Vagina (tissue), 2 donors: ENCODE data around the gene MORC2.

ENCODE experiments used
- CTCF ChIP-seq, 3 experiments: fragments of 450-650 bp in 2 of 3; fragments of 200-600 bp in 1 of 3; sonication (generic) in 1 of 3; IDR thresholded peaks; one replicate each; pipeline ENCODE4 v1.5.1; 2017 to 2019; ENCODE audit warnings: antibody characterized with exemption in 3 of 3, mild to moderate bottlenecking in 2 of 3, moderate library complexity in 2 of 3
- POLR2A ChIP-seq, 2 donors: fragments of 450-650 bp; IDR thresholded peaks; one replicate each; pipeline ENCODE4 v1.6.1; 2017; ENCODE audit warnings: antibody characterized with exemption in 2 of 2, mild to moderate bottlenecking in 2 of 2, moderate library complexity in 2 of 2
- POLR2AphosphoS5 ChIP-seq, 2 donors: sonication (generic); formaldehyde crosslinking; IDR thresholded peaks; one replicate each; pipeline ENCODE4 v1.9.0; 2017; ENCODE audit warnings: antibody characterized with exemption in 2 of 2, mild to moderate bottlenecking in 2 of 2, low read depth in 1 of 2; ENCODE audit not compliant: insufficient read depth in 1 of 2

- TF ChIP-seq POLR2AphosphoS5 (IDR thresholded peaks at IDR 0.05; ENCODE audit: insufficient read depth in 1 of 2, low read depth in 1 of 2): no peak
- no peak for TF ChIP-seq CTCF (IDR thresholded peaks at IDR 0.05)
- no peak for TF ChIP-seq POLR2A (IDR thresholded peaks at IDR 0.05)
These were observed 22.1 kb upstream of the MORC2 start for GRCh38 chr22:30990690-30991089.
